AG04449 (cell line): ENCODE data around the gene MMP7.

ENCODE experiments used
- CTCF ChIA-PET: fragments of 350-600 bp; formaldehyde crosslinking; extraction: SDS; loops from one replicate; lab custom pipeline; 2021; ENCODE audit warnings: antibody characterized with exemption; lab: Yijun Ruan, JAX
- POLR2A ChIA-PET: fragments of 400-600, 350-600 bp; formaldehyde crosslinking; extraction: SDS; loops from one replicate; lab custom pipeline; 2020; ENCODE audit warnings: antibody characterized with exemption, inconsistent platforms; lab: Yijun Ruan, JAX
- DNase-seq: peaks from one replicate; pipeline ENCODE4 v3.0.0-alpha.2; 2010; ENCODE audit warnings: low read depth, low spot score
- H3K4me3 ChIP-seq: 2 replicates; pipeline ENCODE4 v1.5.1; 2011; ENCODE audit warnings: low read depth, mild to moderate bottlenecking, control low read depth, low read length
- CTCF ChIP-seq: IDR thresholded peaks from one replicate; pipeline ENCODE4 v1.5.1; 2011; ENCODE audit warnings: mild to moderate bottlenecking, moderate library complexity, low read length, control low read depth, inconsistent platforms; ENCODE audit not compliant: insufficient read depth; ENCODE audit errors: missing control alignments

MMP7 gene

GRCh38 chr11:102559839-102560238 lies 29.3 kb upstream of the MMP7 start:
- no peak for DNase-seq
- ChIA-PET CTCF (interaction anchor here (1.3 to 1.6 kb wide), 2 partner anchors 9 to 106 kb away, joined by 3 to 4 read pairs; no protein-coding TSS in a partner anchor), POLR2A (no interaction called here)
- no peak overlapping the region for H3K4me3 ChIP-seq
- no peak for TF ChIP-seq CTCF

DNA sequence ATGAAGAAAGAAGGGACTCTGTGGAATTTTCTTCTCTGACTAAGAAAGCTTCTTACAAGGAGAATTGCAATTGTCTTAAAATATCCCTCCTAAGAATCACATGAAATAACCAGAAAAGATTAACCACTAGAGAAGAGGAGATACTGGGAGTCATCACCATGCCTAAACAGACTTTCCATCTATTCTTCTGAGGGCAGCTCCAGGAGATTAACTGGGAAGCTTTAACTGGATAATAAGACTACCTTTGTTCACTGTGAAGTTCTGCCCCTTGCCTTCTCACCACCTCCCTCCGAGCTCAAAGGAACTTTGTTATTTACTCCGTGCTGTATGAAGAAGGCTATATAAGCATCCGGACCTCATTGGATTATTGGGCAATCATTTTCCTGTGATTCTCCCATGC lies 24.5 kb upstream of the MMP7 start:
- H3K4me3 ChIP-seq, result no peak overlapping the region
- CTCF ChIA-PET, result interaction anchor here (1.2 to 2.3 kb wide), 2 partner anchors 22 to 213 kb away, joined by 3 to 4 read pairs; no protein-coding TSS in a partner anchor
- DNase-seq, result no peak
- TF ChIP-seq CTCF, result no peak
- POLR2A ChIA-PET, result no interaction called here

DNA sequence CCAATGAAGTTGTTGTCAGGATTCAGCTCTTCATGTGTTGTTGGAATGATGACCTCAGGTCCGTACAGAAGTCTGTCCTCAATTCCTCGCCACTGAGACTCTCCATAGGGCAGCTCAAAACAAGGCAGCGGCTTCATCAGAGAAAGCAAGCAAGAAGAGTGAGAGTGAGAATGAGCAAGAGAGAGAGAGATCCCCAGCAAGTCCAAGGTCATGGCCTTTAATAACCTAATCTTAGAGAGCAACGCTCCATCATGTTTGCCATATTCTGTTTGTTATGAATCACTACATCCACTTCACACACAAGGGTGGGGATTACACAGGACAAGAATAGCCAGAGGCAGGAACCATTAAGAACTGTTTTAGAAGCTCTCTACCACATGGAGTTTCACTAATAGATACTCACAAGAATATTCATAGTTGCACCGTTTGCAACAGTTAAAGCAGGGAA lies 23.3 kb upstream of the MMP7 start:
- DNase-seq, result no peak
- no peak for TF ChIP-seq CTCF
- POLR2A ChIA-PET, result no interaction called here
- no peak overlapping the region for H3K4me3 ChIP-seq
- CTCF ChIA-PET, result interaction anchor here (0.9 kb wide), 1 partner anchor 10 kb away, joined by 3 read pairs; no protein-coding TSS in a partner anchor

GRCh38 chr11:102552447-102553194 lies 22.1 kb upstream of the MMP7 start:
- DNase-seq, result no peak
- ChIA-PET POLR2A (no interaction called here), CTCF (interaction anchor here (0.9 kb wide), 1 partner anchor 12 kb away, joined by 3 read pairs; no protein-coding TSS in a partner anchor)
- H3K4me3 ChIP-seq, result no peak overlapping the region
- TF ChIP-seq CTCF, result no peak

GRCh38 chr11:102552020-102552419 lies 21.5 kb upstream of the MMP7 start:
- DNase-seq, result no peak
- POLR2A ChIA-PET, result no interaction called here
- no peak overlapping the region for H3K4me3 ChIP-seq
- CTCF ChIA-PET, result no interaction called here
- TF ChIP-seq CTCF, result no peak

DNA sequence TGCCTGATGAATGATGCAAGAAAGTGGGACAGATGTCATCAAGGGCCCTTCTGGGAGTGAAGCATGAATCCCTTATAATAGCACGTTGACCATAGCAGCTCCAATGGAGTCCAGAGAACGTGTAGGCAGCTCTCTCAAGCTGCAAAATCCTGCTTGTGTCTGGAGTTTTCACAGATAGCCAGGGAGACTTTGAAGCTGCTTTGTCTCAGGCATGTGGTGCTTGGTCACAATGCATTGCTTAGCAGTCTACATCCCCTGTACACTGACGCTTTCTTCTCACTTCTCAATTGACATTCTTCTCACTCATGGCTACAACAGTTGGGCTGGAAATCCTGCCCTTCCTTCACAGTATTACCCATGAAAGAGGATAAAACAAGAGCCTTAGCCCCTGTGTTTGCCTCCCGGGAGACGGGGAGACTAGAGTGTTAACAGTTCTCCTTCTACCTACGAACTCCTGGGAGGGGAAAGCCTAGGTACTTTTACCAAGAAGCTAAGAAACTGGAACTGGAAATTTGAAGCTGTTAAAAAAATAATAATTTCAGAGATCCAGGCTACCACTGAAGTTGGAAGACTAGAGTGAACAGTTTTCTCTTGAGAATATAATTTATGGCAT lies 20.7 kb upstream of the MMP7 start:
- no peak for DNase-seq
- POLR2A ChIA-PET, result no interaction called here
- no peak for TF ChIP-seq CTCF
- CTCF ChIA-PET, result interaction anchor here (1.2 to 1.7 kb wide), 3 partner anchors 8 to 202 kb away, joined by 3 to 4 read pairs (median 3); no protein-coding TSS in a partner anchor
- no peak overlapping the region for H3K4me3 ChIP-seq
